HG02852 (cell line): ENCODE results near the gene PLIN3.
"Not testable (repeated sequence)": the region's sequence is repeated elsewhere in the genome, so short reads cannot be mapped to it uniquely, and the experiment has no call there.

Source experiments
- ATAC-seq: cut with Tn5 transposase; IDR thresholded peaks from one replicate; pipeline ENCODE4 v1.9.1; 2021; ENCODE audit warnings: mild to moderate bottlenecking, moderate library complexity; ENCODE audit not compliant: unreplicated experiment

PLIN3 gene

GRCh38 chr19:4847190-4847973 is 20.1 kb downstream of the PLIN3 start:
- no peak for ATAC-seq

- not testable (repeated sequence) for ATAC-seq
These were observed 21.5 kb downstream of the PLIN3 start for GRCh38 chr19:4845975-4846374.

GRCh38 chr19:4844348-4845179 is 22.9 kb downstream of the PLIN3 start:
- ATAC-seq = no peak

GRCh38 chr19:4843647-4843965 is 23.9 kb downstream of the PLIN3 start:
- ATAC-seq = no peak

- no peak for ATAC-seq
These were observed 28.3 kb downstream of the PLIN3 start for GRCh38 chr19:4839192-4839591.

GRCh38 chr19:4832776-4833175 is 34.7 kb downstream of the PLIN3 start:
- ATAC-seq = no peak

- not testable (repeated sequence) for ATAC-seq
These were observed 35.5 kb downstream of the PLIN3 start for GRCh38 chr19:4831979-4832340.

- peak; percentile 77 for ATAC-seq
These were observed 36.0 kb downstream of the PLIN3 start, which contains the start of gene TICAM1 for GRCh38 chr19:4831304-4831978. TSS of gene TICAM1 (minus strand) at chr19:4831712. CDS start at chr19:4818377, 13,335 bp downstream.

GRCh38 chr19:4830768-4831265 is 36.6 kb downstream of the PLIN3 start:
- no peak for ATAC-seq

- ATAC-seq = no peak
These were observed 37.1 kb downstream of the PLIN3 start for GRCh38 chr19:4830332-4830731.

GRCh38 chr19:4829001-4829712 is 38.3 kb downstream of the PLIN3 start:
- ATAC-seq = no peak

GRCh38 chr19:4823577-4823976 is 43.9 kb downstream of the PLIN3 start:
- ATAC-seq = no peak

GRCh38 chr19:4822354-4822753 is 45.1 kb downstream of the PLIN3 start:
- not testable (repeated sequence) for ATAC-seq

- no peak for ATAC-seq
These were observed 46.2 kb downstream of the PLIN3 start for GRCh38 chr19:4821265-4821664.

GRCh38 chr19:4817467-4818277 is 49.8 kb downstream of the PLIN3 start:
- ATAC-seq = no peak

- ATAC-seq = no peak
These were observed 50.6 kb downstream of the PLIN3 start for GRCh38 chr19:4816950-4817278.

- no peak for ATAC-seq
These were observed 51.1 kb downstream of the PLIN3 start for GRCh38 chr19:4816202-4816949.

- ATAC-seq = no peak
These were observed 51.9 kb downstream of the PLIN3 start for GRCh38 chr19:4815426-4816201.
